GM18868 (cell line): ENCODE measurements around the gene ABCF3.

Experiments
- ATAC-seq: cut with Tn5 transposase; IDR thresholded peaks from one replicate; pipeline ENCODE4 v1.9.1; 2021; ENCODE audit warnings: mild to moderate bottlenecking, moderate library complexity; ENCODE audit not compliant: unreplicated experiment

The ABCF3 gene

GRCh38 chr3:184167786-184168185 lies 18.2 kb upstream of the ABCF3 start:
- no peak for ATAC-seq

GRCh38 chr3:184168363-184169120 lies 17.5 kb upstream of the ABCF3 start:
- ATAC-seq, result no peak

GRCh38 chr3:184169896-184170875 lies 15.8 kb upstream of the ABCF3 start:
- no peak for ATAC-seq

GRCh38 chr3:184171562-184171961 lies 14.4 kb upstream of the ABCF3 start:
- no peak for ATAC-seq

GRCh38 chr3:184172681-184173373 lies 13.2 kb upstream of the ABCF3 start:
- ATAC-seq, result no peak

DNA sequence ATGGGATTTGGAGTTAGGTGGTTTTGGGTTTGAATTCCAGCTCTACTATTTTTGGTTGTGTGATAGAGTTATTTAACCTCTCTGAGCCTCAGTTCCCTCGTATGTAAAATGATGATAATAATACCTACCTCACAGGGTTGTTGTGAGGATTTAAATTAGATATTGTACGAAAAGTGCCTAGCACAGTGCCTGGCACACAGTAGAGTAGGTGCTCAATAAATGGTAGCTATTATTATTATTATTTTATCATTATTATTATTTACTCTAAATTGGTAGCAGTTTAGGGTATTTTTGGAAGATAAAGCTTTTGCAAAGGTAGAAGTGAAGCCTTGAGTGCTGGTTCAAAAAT lies 12.7 kb upstream of the ABCF3 start:
- no peak for ATAC-seq

DNA sequence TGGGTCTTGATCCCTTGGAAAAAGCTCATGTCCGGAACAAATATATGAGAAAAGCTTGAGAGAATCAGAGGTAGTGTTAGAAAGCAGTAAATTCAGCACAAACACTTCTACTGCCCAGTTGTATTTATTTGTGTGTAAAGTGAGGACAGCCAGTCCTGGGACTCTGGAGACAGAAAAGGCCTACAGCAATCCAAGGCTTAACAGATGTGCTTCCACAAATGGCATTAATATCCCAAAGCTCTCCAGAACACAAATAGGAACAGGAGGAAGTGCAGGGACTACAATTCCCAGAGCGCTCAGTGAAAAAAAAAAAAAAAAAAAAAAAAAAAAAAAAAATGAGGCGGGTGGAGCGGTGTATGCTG lies 11.7 kb upstream of the ABCF3 start:
- no peak for ATAC-seq

DNA sequence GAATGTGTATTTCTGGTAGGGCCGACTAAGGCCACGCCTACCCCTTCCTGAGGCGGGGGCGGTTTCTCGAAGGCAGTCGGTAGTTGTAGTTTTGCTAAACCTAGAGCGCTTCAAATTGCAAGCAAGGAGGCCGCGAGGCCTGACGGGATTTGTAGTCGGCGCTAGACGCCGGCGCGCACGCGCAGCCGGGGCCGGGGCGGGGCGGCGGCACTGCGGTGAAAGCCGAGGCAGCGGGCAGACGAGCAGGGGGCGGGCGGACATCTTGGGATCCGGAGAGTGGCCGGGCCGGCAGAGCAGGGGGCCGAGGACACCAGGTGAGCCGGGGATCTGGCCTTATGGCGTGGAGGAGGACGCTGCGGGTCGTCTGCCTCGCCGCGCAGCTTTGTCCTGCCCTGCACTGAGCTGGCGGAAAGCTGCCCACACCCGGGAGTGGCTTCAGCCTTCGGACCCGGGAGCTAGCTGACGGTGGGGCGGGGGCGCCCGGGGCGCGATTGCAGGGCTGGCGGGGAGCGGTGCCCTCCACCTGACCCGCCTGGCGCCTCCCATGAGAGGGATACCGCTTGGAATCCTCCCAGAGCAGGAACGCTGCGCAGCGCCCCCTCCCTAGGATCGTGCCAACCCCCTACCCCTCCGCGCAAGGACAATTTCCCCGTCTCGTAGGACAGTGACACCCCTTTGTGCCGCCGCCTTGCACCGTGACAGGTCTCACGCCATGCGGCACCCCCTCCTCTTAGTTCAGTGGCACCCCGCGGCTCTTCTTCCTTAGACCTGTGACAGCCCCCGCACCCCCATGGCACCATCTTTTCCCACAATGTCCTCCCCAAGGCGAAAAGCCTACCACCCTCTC lies 11.1 kb upstream of the ABCF3 start, which contains the start of gene AP2M1:
AP2M1 (plus strand) TSS at position 210 of the 847 bp plus-strand sequence. CDS start 2,139 bp downstream, outside the sequence.
- ATAC-seq, result peak; percentile 97

- ATAC-seq, result no peak
Measured at GRCh38 chr3:184175506-184175905, 10.5 kb upstream of the ABCF3 start.

GRCh38 chr3:184175981-184176376 lies 10.0 kb upstream of the ABCF3 start:
- no peak for ATAC-seq

DNA sequence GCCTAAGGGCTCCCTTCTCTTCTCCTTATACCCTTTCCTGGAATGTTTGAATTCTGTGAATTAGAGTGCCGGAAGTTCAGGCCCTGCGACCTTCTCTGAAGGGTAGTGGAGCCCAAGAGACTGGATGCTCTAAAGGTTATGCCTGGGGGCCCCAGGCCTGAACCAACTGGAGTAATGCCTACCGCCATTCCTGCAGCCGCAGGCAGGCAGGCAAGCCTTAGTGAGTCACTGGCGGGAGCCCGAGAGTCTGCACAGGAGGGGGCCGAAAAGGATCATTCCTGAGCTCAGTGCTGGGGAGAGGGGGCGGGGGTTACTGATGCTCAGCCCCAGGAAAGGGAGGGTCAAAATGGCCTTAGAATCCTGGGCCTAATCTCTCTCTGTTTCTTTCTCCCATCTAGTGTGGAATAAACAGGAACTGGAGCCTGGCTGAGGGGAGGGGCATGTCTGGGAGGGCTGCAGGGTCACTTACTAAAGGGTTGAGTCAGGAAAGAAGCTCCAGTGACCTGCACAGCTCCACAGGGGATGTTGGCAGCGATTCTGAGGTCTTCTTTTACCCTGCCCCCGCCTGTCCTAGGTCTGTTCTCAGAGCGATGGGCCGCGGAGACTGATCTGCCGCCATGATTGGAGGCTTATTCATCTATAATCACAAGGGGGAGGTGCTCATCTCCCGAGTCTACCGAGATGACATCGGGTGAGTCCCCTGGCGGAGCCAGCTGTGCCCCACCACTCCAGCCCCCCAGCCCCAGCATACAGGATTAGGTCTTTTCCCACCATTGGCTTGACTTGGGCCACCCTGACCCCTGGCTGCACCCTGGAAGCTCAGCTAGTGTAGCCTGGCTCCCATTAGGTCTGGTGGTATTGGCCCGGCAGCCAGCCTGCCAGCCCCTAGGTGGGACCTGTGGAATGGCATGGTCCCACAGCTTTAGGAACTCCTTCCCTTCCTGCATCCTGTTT lies 9.3 kb upstream of the ABCF3 start:
- no peak for ATAC-seq

DNA sequence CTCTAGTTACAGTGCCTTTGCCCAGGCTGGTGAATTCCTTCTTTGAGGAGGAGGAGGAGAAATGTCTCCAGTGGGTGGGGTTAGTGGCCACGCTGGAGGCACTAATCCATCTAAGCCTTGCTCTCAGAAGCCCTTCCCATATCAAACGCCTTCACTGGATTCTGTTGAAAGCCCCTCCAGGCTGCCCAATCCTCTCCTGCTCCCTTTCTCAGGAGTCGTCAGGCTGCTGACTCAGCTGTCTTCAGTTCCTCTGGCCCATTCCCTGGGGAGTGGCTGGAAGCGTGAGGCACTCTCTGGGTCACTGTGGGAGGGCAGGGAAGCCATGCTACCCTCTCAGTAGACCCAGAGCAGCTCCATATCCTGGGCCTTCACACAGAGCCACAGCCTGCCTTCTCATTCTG lies 8.7 kb upstream of the ABCF3 start:
- ATAC-seq, result no peak

- no peak for ATAC-seq
Measured at GRCh38 chr3:184177767-184178306, 8.2 kb upstream of the ABCF3 start.

- ATAC-seq, result no peak
Measured at GRCh38 chr3:184178521-184179138, 7.4 kb upstream of the ABCF3 start.

DNA sequence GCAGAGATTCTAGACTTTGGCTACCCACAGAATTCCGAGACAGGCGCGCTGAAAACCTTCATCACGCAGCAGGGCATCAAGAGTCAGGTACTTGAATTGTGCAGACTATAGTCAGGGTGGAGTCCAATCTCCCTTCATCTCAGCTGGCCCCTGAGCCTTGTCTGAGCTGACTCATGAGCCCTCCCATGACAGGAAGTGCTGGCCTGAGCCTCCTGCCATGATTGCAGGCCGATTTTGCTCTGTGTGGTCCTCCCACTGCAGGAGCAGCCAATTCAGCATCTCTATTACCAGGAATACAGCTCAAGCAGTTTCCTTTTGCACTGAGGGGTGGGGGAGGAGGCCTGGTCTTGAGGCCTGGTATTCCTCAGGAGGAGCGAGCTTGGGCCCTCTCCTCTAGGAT lies 5.8 kb upstream of the ABCF3 start:
- ATAC-seq, result no peak

- ATAC-seq, result no peak
Measured at GRCh38 chr3:184181596-184181995, 4.4 kb upstream of the ABCF3 start.

- no peak for ATAC-seq
Measured at GRCh38 chr3:184183679-184184078, 2.3 kb upstream of the ABCF3 start.

- no peak for ATAC-seq
Measured at GRCh38 chr3:184184546-184185230, 1.3 kb upstream of the ABCF3 start.
